ENCODE measurements around the gene FOXD2. TPM values are rescaled to one million over a fixed set of nuclear protein-coding genes. Genes with fewer than 3 reads are reported as not detected.

The FOXD2 gene
- polyA plus RNA-seq, 2 of the 4 experiments (the other 2 are of a cell fraction), result 0.13 to 0.35 TPM

- ChIA-PET POLR2A (no interaction called here), CTCF (interaction anchor here (1.6 to 2.7 kb wide), 4 partner anchors 13 to 310 kb away, joined by 5 to 10 read pairs (median 6); partner anchors contain the start of gene FOXD2)
- FAIRE-seq (no peak), DNase-seq (ENCODE audit: low read depth in 1 of 2, low spot score in 1 of 2) (no peak), ATAC-seq (no peak)
- Histone ChIP-seq H3K4me1 (no peaks in the 10 kb centered on the region), H3K4me2 (peak within 1 kb of the TSS; percentile 78), H3K9me3 (no peaks in the 10 kb centered on the region), H3K4me3 (peak within 1 kb of the TSS; percentile 38), H3K27ac (peak within 1 kb of the TSS in 1 of 2 experiments; percentile 62; a peak in 3 of 6 replicates)
- TF ChIP-seq MAZ (IDR thresholded peaks at IDR 0.05; ENCODE audit: borderline replicate concordance, low read depth, low read length) (no peak), HOXB5 (CRISPR knock-in tag; IDR thresholded peaks at IDR 0.05) (no peak), REST (IDR thresholded peaks at IDR 0.05) (no peak), FOXS1 (CRISPR knock-in tag; IDR thresholded peaks at IDR 0.05) (no peak), ZNF302 (CRISPR knock-in tag; IDR thresholded peaks at IDR 0.05) (no peak), NR3C1 (IDR thresholded peaks at IDR 0.05) (no peak), JUN (IDR thresholded peaks at IDR 0.05) (no peak), ZC3H11A (IDR thresholded peaks at IDR 0.05) (no peak)
- 79% methylated on average over 12 of the region's 21 CpGs for WGBS (ENCODE audit: missing lambda C conversion rate)
Measured at GRCh38 chr1:47415728-47416318, 22.0 kb upstream of the FOXD2 start, which contains the start of gene FOXE3. Gene FOXE3 (plus strand): TSS chr1:47416285. CDS start chr1:47416316, 31 bp downstream.

GRCh38 chr1:47416319-47417169, 21.3 kb upstream of the FOXD2 start:
- ATAC-seq (peak; percentile 30 to 59; a peak in 3 of 6 replicates), DNase-seq (ENCODE audit: low read depth in 1 of 2, low spot score in 1 of 2) (no peak), FAIRE-seq (no peak)
- Histone ChIP-seq H3K4me3 (peak overlapping the region; percentile 38), H3K9me3 (no peaks in the 10 kb centered on the region), H3K4me2 (peak overlapping the region; percentile 78), H3K27ac (peak overlapping the region in 1 of 2 experiments; percentile 62; a peak in 3 of 6 replicates), H3K4me1 (no peaks in the 10 kb centered on the region)
- WGBS (ENCODE audit: missing lambda C conversion rate), result 83% methylated on average over 6 of the region's 134 CpGs
- POLR2A ChIA-PET, result no interaction called here
- CTCF ChIA-PET, result interaction anchor here (2.0 to 2.7 kb wide), 2 partner anchors 310 kb away, joined by 8 to 10 read pairs; no protein-coding TSS in a partner anchor
- no peak for TF ChIP-seq HOXA7 (CRISPR knock-in tag; IDR thresholded peaks at IDR 0.05)

- over 99% methylated on average over 17 of the region's 39 CpGs for WGBS (ENCODE audit: missing lambda C conversion rate)
- no peak overlapping the region; a peak in 1 of 6 replicates for H3K27ac ChIP-seq
- ChIA-PET CTCF (interaction anchor here (0.9 to 2.1 kb wide), 3 partner anchors 20 to 309 kb away, joined by 3 to 11 read pairs (median 8); partner anchors contain the start of gene FOXD2), POLR2A (no interaction called here)
- no peak overlapping the region; the same call in 2 of the 3 replicates for H3K4me3 ChIP-seq
- no peaks in the 10 kb centered on the region for H3K4me1 ChIP-seq
- FAIRE-seq (no peak), ATAC-seq (no peak), DNase-seq (ENCODE audit: low read depth in 1 of 2, low spot score in 1 of 2) (no peak)
- peak overlapping the region; percentile 78; the same call in 2 of the 3 replicates for H3K4me2 ChIP-seq
- H3K9me3 ChIP-seq, result no peaks in the 10 kb centered on the region
- TF ChIP-seq HOXB13 (CRISPR knock-in tag; IDR thresholded peaks at IDR 0.05; ENCODE audit: low read depth), result no peak
- TF ChIP-seq ATOH8 (CRISPR knock-in tag; IDR thresholded peaks at IDR 0.05; ENCODE audit: low read depth), result no peak
- no peak for TF ChIP-seq POLR2A (IDR thresholded peaks at IDR 0.05; ENCODE audit: low read length)
- TF ChIP-seq GATA3 (IDR thresholded peaks at IDR 0.05; ENCODE audit: borderline replicate concordance), result no peak
- no peak for TF ChIP-seq RCOR1 (IDR thresholded peaks at IDR 0.05; ENCODE audit: low read depth, low read length)
- no peak for TF ChIP-seq CHD4 (IDR thresholded peaks at IDR 0.05; ENCODE audit: borderline replicate concordance)
- no peak for TF ChIP-seq TP53 (CRISPR knock-in tag; IDR thresholded peaks at IDR 0.05)
- TF ChIP-seq TFCP2L1 (CRISPR knock-in tag; IDR thresholded peaks at IDR 0.05), result no peak
- TF ChIP-seq SREBF2 (IDR thresholded peaks at IDR 0.05), result no peak
- TF ChIP-seq RARB (CRISPR knock-in tag; IDR thresholded peaks at IDR 0.05), result no peak
- no peak for TF ChIP-seq NR3C1 (IDR thresholded peaks at IDR 0.05)
- TF ChIP-seq EHMT2 (IDR thresholded peaks at IDR 0.05; ENCODE audit: low read depth), result no peak
- no peak for TF ChIP-seq ZSCAN20 (CRISPR knock-in tag; IDR thresholded peaks at IDR 0.05)
- no peak for TF ChIP-seq FOSL2 (IDR thresholded peaks at IDR 0.05)
- no peak for TF ChIP-seq FOSL2 (CRISPR knock-in tag; IDR thresholded peaks at IDR 0.05)
- no peak for TF ChIP-seq BCL3 (IDR thresholded peaks at IDR 0.05)
- TF ChIP-seq HEYL (CRISPR knock-in tag; IDR thresholded peaks at IDR 0.05), result no peak
Measured at GRCh38 chr1:47417170-47418044, 20.4 kb upstream of the FOXD2 start.

Data from A549 (cell line).